Activated CD8-positive, alpha-beta memory T cell treated with anti-CD3 and anti-CD28 coated beads for 1 hour (primary cell): ENCODE data around the gene DGCR8.

Source experiments
- DNase-seq, 2 donors: peaks; one replicate each; pipeline ENCODE4 v3.0.0-alpha.2; 2020; ENCODE audit warnings: low read depth in 1 of 2; ENCODE audit errors: extremely low read depth in 1 of 2

Gene DGCR8

GRCh38 chr22:20107951-20108756 lies 28.1 kb downstream of the DGCR8 start:
- DNase-seq, result no peak

DNA sequence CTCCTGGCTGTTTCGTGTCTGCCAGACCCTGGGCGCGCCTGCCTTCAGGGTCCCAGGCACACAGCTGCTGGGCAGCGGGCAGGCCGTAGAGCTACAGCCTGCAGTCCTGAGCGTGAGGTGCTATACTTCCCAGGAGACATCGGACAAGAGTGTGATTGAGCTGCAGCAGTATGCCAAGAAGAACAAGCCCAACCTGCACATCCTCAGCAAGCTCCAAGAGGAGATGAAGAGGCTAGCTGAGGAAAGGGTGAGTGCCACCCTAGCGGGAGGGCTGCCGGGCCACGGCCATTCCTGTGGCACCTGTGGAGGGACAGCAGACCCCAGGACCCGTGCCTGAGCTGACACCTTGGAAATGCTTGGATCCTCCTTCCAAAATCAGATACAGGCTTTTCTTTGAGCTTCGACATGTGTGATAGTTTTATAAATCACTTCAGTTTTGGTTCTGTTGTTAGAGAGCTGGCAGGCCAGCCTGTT lies 28.8 kb downstream of the DGCR8 start:
- no peak for DNase-seq

GRCh38 chr22:20109411-20110358 lies 29.6 kb downstream of the DGCR8 start:
- DNase-seq, result no peak

DNA sequence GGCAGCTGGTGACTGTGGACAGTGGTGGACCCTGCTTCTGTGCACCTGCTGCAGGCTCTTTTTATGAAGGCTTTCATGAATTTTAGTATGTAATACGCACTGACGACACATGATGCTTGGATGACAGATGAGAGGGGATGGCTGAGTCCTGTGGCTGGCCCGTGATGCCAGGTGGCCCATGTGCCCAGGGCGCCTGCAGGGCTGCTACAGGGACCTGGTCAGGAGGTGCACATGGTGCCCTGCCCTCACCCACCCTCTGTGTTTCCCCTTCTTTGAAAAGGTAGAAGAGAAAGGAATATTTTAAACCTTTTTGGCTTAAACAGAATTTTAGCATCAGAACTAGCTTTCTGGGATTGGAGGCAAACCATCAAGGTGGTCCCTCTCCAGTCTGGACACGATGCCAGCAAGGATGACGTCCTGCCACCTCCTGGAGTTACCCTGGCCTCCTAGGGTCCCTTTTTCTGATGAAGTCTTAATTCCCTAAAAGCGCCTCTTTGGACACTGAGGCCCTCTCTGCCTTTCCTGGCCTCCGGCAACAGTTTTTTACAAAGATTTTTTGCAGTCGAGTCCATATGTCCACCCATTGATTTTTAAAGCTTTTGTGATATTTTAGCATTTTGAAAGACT lies 30.4 kb downstream of the DGCR8 start:
- DNase-seq, result no peak

DNA sequence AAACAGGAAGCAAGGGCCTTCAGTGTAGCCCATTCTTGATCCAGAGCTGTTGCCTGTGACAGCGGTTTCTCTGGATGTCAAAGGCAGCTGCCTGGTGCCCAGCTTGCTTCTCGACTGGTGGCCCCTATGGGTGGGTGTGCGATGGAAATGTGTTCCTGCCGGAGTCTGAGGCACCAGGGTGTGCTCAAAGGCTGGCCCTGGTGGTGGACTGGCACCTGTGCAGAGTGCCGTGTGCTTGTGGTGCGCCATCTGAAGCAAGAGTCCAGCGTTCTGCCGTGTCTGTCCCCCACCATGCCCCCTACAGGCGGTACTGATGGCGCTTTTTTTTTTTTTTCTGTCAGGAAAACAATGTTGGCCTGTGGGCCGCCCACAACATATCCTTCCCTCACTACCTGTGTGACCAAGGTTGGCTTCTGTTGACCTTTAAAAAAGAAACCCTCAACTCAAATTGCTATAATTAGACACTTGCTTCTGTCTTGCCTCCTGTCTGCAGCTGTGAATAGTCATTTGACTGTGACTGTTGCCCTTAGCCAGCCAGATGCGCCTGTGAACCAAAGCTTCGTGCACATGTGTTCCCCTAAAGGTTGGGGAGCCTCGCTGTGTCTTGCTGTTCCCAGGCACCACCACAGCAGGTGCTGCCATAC lies 31.1 kb downstream of the DGCR8 start:
- DNase-seq, result no peak

GRCh38 chr22:20111689-20112622 lies 31.9 kb downstream of the DGCR8 start:
- no peak for DNase-seq

DNA sequence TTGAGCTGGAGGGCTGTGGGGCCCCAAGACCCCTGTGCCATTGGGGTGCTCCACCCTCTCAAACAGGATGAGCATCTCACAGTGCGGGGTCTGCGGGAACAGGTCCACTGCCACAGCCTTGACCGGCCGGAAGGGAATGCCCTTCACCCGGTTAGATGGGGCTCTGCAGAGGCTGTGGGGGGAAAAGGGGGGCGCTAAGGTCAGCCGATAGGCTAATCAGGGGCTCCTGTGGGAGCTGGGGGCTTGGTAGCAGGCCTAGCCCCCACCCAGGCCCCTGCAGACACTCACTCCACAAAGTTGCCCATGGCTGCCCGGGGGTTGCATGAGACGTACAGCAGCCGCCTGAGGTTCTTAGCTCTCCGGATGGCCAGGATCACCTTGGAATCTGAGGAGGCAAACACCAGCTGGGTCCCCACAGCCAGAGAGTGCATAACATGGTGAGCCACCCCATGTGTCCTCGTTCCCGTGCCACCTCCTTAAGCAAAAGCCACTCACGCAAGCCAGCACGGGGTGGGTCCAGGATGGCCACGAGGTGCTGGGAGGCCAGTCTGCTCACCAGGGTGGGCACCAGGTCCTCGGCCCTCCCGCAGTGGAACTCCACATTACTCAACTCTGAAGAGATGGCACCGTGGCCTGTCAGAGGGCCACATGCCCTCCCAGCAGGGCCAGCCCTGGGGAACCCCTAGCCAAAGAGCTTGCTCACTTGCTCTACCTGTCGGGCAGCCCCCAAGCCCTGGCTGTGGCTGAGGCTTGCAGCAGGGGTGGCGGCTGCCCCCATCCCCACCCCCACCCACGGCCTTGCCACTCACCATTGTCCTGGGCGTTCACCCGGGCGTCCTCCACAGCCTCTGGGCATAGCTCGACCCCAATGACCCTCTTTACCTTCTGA lies 32.8 kb downstream of the DGCR8 start:
- DNase-seq, result no peak

DNA sequence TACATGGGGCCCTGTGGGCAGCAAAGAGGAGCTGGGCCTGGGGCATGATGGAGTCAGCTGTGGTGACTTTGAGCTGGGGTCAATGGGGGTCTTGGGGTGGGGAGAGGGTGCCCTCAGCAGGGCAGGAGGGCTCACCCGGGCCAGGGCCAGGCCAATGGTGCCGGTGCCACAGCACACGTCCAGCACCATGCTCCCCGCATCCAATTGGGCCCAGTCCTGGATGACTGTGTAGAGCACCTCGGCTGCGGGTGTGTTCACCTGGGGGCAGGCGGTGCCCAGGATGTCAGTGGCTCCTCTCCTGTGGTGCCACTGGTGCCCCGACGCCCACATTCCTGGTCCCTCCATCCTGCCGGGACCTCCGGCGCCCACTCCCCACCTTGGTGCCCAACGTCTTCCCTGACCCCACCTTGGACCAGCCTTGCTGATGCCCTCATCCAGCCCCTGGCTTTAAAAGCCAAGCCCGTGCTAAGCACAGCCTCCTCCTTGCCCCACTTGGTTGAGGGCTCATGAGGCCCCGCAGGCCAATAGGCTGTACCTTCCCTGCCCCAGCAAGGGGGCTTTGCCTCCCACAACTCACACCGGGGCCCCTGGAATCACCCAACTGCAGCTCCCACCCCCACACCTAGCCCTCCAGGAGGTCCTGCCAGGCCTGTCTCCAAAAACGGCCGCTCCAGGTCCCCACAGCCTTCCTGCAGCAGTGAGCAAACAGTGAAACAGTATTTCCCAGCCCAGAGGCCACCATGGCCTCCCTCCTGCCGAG lies 33.7 kb downstream of the DGCR8 start:
- no peak for DNase-seq

GRCh38 chr22:20114506-20115475 lies 34.8 kb downstream of the DGCR8 start:
- DNase-seq, result no peak

DNA sequence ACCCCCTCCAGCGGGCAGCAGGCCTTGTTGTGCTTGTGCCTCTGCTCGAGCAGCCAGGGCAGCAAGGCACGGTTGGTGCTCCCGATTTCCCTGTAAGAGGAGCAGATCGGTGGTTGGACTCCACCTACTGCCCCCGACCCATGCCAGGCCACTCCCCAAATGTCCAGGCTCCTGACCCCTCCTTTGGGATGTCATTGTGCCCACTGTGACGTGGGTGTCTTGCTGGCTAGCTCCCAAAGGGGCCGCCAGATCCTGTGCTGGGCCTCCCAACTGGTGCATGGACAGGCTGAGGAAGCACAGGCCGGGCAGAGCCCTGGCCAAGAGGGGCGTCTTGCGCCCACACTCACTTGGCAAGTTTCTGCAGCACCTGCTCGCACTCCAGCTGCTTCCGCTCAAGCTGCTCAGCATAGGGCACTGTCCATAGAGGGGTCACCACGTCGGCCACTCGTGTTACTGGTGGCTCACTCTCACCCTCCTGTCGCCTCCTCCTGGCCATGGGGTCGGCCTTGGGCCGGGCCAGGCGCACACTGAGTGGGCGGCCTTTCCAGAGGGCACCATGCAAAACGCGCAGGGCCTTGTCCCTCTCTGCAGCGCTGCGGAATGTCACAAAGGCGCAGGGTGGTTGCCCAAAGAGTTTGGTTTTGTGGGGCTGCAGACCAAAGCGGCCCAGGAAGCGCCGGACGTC lies 35.8 kb downstream of the DGCR8 start, which contains the start of gene RANBP1:
TSS of gene RANBP1 (plus strand) at position 414 of the 685 bp plus-strand sequence. CDS start at position 495, 81 bp downstream.
- DNase-seq, result no peak

DNA sequence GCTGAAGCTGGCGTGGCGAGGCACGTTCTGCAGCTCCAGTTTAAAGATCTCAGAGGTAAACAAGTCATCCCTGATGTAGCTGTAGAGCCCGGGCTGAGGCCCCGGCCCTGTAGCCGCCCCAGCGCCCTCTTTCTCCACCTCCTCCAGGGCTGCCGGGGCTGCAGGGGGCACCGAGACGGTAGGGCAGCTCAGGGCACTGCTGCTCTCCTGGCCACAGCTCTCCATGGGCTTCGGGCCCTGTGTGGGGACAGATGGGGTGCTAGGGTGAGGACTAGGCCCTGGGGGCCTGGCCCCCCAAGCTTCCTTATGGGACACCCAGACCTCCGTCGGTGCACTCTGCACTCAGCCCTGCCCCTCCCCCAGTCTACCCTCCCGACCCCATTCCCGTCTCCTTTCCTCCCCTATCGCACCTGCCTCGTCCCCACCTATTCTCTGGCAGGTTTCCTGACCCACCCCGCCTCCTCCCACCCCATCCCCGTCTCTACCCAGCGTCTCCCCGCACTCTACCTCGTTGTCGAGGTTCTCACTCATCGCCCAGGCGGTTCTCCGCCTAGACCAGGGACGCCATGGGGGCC lies 36.4 kb downstream of the DGCR8 start:
- DNase-seq, result no peak

DNA sequence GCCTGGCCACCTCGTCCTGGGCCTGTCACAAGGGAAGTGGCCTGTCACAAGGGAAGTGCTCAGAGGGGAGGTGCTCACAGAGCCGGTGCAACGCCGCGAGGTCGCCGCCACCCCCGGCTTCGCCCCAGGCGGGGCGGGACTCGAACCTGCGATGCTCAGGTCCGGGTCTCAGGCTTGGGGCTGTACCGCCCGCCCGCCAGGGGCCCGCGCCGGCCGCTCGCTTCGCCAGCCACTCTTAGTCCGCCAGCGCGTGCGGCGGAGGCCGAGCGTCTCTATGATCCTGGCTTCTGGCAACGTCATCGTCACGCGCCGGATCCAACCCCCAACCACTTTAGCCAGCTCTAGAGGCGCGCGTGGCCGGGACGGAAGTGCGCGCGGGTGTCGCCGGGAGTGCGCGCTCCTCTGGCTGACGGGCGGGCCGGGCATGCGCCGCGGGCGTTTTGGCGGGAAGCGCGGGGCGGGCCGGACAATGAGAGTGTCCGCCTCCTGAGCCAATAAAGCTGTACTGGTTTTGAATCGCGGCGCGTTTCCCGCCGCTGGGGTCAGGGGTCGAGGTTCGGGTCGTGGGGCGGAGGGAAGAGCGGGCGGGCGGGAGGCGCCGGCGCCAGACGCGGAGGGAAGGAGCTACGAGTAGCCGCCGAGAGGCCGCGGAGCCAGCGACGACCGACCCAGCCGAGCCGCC lies 37.1 kb downstream of the DGCR8 start, which contains the start of gene TRMT2A:
TSS of gene TRMT2A (minus strand) at position 276 of the 682 bp plus-strand sequence. CDS start 320 bp downstream, outside the sequence.
- peak; percentile 91 to 95 for DNase-seq

- no peak for DNase-seq
These were observed 37.7 kb downstream of the DGCR8 start for GRCh38 chr22:20117633-20118299.

DNA sequence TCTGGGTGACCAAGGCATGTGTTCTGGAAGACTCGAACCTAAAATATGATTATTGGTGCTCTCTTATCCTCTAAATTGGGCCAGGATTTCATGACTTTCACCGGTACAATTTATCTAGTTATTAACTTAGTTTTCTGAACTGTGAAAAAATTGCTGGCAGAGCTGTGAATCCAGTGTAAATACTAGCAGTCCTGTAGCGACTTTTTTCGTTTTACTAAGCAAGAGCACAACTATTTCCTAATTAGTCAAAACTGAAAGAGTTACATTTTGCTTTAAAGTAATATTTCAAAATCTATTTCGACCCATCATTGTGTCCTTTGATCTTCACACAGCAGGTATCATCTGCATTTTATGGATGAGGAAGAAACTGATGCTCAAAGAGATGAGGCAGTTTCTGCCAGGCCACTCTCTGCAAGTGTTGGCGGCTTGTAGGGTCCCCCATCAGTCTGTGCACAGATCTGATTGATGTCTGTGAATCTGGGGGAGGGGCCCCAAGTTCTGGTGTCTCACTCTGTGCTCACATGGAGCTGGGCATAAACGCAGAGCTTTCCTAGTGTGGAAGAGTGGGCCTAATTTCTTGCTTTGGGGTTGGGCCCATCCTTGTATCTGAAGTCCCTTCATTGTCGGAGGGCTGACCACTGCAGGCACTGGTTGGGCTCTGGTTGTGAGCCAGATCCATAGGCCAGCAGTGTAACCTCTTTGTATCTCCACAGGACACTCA lies 38.4 kb downstream of the DGCR8 start:
- no peak for DNase-seq
